NCI-H2196 treated with DMSO at 0.1 percent for 48 hours (cell line): ENCODE measurements around the gene EPB41.

Experiments used
- DNase-seq: peaks from one replicate; lab custom pipeline; 2025; ENCODE audit not compliant: unreplicated experiment; lab: John Stamatoyannopoulos, UW

Gene EPB41

DNA sequence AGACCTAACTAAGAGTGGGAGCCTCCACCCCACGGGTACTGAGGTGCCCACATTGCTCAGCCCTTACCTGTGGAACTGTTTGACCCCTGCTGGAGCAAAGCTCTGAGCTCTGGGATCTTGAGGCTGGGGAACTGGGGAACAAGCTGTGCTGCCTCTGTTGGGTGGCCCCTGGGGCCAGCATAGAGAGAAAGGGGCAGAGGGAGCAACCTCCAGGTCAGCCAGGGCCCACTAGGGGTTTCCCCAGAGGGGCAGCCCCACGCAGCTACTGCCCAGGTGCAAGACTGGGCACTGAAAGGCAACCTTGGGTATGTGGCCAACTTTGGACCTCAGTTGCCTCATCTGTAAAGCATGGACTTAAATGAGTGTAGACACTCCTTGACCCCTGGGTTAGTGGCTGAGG is 23.5 kb upstream of the EPB41 start:
- no peak for DNase-seq

GRCh38 chr1:28891256-28891655 is 23.1 kb upstream of the EPB41 start:
- no peak for DNase-seq

- DNase-seq: no peak
These were observed 20.8 kb upstream of the EPB41 start for GRCh38 chr1:28893403-28894102.

DNA sequence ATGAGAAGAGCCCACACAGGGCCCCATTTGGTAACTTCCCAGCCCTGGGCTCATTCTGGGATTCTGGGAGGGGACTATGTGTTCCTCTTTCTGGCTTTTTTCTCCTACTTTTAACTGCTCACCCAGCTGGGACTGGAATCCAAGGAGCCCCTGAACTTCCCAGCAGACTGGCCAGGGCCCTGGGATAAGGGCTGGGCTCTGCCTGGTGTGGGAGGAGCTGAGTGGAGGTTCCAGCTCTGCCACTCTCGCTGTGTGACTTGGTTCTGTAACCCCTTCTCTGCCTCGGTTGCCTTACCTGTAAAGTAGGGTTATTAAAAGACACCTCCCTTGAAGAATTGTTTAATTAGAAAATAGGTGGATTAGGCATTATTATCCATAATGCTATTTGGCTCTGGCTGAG is 19.6 kb upstream of the EPB41 start:
- DNase-seq: no peak

- no peak for DNase-seq
These were observed 18.3 kb upstream of the EPB41 start for GRCh38 chr1:28895896-28896608.

GRCh38 chr1:28896609-28896986 is 17.8 kb upstream of the EPB41 start:
- no peak for DNase-seq

DNA sequence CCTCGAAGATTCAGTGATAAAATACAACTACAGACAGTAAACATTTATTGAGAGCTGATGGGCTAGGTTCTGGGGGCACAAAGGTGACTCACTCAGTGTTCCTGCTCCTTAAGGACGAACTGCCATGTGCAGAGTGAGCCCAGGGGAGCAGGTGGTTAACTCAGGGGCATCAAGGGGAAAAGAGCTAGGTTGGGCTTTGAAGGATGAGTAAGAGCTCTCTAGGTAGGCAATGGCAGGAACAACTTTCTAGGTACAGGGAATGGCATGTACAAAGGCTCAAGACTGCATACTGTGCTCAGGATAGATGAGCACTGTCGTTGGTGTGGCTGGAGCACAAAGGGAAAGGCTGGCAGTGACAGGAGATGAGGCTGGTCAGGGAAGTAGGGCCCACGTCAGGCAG is 16.6 kb upstream of the EPB41 start:
- no peak for DNase-seq

GRCh38 chr1:28898405-28898881 is 15.9 kb upstream of the EPB41 start:
- DNase-seq: no peak

DNA sequence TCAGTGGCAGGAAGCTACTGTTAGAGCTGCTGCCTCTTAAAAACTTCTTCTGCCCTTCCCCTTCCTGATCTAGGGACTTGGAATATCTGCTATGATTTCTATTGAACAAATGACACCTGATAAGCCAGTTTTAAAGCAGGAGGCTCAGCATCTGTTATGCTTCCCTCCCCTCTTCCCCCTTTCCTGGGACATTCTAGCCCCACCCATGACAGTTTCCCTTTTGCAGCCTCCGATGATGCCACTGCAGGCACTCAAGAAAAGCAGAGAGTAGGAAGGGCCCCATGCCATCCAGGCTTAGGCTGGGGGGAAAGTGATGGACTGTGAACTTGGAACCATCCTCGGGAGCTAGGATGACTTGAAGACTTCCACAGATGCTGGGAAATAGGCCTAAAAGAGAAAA is 15.1 kb upstream of the EPB41 start:
- no peak for DNase-seq

- no peak for DNase-seq
These were observed 13.8 kb upstream of the EPB41 start for GRCh38 chr1:28900562-28900961.

- no peak for DNase-seq
These were observed 11.6 kb upstream of the EPB41 start for GRCh38 chr1:28902738-28903137.

DNA sequence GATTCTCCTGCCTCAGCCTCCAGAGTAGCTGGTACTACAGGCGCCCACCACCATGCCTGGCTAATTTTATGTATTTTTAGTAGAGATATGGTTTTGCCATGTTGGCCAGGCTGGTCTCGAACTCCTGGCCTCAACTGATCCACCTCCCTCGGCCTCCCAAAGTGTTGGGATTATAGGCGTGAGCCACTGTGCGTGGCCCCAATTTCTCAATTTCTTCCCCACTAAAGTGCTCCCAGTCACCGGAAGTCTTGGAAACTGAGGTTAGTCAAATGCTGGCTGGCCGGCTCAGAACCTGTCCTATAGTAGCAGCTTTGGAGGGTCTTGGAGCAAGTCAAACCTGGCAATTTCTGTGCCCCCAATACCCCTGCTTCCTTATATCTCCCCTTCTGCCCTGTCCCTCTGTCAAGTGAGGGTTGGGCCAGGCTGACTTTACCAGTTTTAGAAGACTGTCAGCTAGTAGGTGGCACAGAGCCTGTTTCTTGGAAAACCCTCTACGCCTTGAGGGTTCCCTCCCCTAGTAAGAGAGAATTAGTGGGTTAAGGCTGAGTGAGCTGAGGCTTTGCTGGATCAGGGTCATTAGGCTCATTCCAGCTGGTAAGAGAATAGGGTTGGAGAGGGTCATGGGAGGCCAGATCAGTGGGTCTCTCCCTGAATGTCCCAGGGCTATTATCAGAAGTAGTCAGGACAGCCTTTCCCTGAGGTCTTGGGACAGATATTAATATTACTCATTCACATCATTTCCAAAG is 8.3 kb upstream of the EPB41 start:
- no peak for DNase-seq

DNA sequence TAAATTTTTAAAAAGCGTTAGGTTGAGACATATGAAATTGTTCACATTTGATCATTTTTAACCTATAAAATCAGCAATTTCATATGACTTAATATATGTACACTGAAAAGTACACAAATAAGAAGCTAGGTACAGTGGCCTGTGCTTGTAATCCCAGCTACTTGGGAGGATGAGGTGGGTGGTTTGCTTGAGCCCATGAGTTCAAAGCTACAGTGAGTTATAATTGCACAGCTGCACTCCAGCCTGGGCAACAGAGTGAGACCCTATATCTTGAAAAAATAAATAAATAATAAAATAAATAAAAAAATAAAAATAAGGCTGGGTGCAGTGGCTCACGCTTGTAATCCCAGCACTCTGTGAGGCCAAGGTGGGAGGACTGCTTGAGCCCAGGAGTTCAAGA is 5.2 kb upstream of the EPB41 start:
- DNase-seq: no peak

GRCh38 chr1:28910379-28911115 is 3.8 kb upstream of the EPB41 start:
- no peak for DNase-seq

- DNase-seq: no peak
These were observed 562 bp upstream of the EPB41 start for GRCh38 chr1:28913786-28914227.

DNA sequence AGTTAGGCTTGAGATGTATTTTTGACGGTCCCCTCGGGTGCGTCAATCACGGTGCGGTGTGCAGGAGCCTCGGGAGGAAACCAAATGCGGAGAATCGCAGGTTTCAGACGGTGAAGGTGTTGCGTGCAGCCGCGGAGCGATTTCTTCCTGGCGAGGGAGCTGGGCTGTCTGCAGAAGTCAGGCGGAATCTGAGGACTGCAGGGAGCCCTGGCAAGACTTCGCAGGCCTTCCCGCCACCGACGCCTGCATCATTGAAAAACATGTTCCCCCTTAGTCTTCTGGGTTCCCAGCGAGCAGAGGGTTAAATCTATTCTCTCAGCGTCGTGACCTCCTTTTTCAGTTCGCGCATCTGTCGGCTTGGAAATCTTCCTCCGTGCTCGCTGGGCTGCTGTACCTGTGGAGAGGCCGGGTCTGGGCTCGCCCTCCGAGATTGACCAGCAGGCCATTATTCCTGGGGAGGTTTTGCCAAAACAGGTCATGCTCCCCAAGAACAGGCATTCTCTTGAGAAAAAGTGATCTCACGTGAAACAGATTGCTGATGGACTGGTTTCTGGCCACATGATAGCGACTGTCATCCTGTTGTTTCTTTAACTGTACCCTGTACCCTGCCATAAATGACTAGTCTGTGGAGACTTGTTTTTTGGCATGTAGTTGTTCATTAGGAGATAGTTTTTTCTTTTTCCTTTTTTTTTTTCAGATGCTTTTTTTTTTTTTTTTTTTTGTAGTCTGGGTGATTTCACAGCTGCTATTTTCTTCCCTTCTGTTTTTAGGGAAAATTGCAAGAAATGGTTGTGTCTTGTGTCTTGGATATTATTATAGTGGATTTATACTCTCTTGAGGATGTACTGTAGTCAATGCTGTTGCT is 894 bp downstream of the EPB41 start:
- DNase-seq: no peak

GRCh38 chr1:28917757-28918118 is 3.4 kb downstream of the EPB41 start:
- DNase-seq: no peak

DNA sequence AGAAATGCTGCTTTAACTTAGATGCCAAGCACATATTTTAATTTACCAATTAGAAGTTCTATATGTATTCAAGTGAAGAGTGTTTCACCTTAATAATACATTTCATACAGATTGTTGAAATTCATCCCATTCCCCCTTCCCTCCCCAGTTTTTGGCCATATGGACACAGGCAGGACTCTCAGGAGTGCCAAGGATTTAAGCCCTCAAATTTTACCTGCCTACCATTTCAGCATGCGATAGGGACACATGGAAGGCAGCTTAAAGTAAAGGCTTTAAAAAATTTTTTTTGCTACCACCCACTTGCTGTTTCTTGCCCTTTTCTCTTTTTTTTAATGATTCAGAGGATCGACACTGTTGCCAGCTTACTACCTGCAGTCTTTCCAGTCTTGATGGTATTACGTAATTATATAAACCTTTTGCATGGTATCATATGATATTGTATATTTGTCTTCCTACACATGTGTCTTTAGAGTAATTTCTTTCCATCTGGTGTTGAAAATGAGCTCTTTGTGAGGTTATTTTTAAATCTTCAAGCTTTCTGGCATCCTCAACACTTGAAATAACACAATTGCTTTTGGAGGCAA is 7.0 kb downstream of the EPB41 start:
- DNase-seq: no peak

DNA sequence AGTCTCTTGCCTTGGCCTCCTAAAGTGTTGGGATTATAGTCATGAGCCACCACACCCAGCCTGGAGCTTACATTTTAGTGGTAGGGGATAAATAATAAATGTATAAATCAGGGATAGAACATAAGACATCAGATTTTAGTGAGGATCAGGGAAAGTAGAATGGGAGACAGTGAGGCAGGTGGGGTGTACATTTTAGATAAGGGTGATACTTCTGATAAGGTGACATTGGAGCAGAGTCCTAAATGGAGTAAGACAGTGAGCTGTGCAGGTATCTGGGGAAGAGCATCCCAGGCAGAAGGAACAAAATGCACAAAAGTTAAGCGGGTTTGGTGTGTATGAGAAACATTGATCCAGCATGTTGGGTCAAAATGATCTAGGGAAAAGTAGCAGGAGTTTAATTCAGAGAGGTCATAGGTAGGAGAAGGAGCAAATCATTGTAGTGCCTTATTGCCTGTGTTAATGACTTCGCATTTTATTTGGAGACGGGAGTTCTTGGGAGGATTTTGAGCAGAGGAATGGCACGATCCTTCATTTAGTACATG is 11.1 kb downstream of the EPB41 start:
- no peak for DNase-seq
